B cell (primary cell): ENCODE data around the gene LRP5. TPM values are rescaled to one million over a fixed set of nuclear protein-coding genes. Genes with fewer than 3 reads are reported as not detected.

ENCODE experiments used
- ATAC-seq: fragments of 200-7000 bp; cut with Tn5 transposase; one replicate; pipeline ENCODE4 v1.10.0; 2021; ENCODE audit warnings: low read depth, mild to moderate bottlenecking, moderate number of reproducible peaks, moderate library complexity
- CTCF ChIA-PET: fragments of 350-600 bp; sonication (Branson Sonifier 250); formaldehyde crosslinking; loops from one replicate; lab custom pipeline; 2021; ENCODE audit warnings: antibody characterized with exemption, inconsistent platforms; lab: Charles Lee
- POLR2A ChIA-PET: fragments of 350-600 bp; sonication (Branson Sonifier 250); formaldehyde crosslinking; loops from one replicate; lab custom pipeline; 2021; ENCODE audit warnings: antibody characterized with exemption; lab: Charles Lee
- DNase-seq: peaks from one replicate; pipeline ENCODE4 v3.0.0; 2013
- H2AFZ ChIP-seq: 2 replicates; pipeline ENCODE4 v1.6.1; 2012; ENCODE audit warnings: mild to moderate bottlenecking, low read depth, low read length; ENCODE audit not compliant: insufficient read depth, poor library complexity, severe bottlenecking
- H3K27ac ChIP-seq, 2 donors: 1 replicate in 1 of 2; 2 replicates in 1 of 2; pipeline ENCODE4 v1.5.1; 2012 to 2013; ENCODE audit warnings: low read length in 2 of 2, mild to moderate bottlenecking in 2 of 2, moderate library complexity in 1 of 2
- H3K27me3 ChIP-seq, 4 experiments: fragments of 200-600 bp in 1 of 4; sonication (generic) in 1 of 4; replicated peaks in 1 of 4; 1 replicate in 2 of 4; 2 replicates in 2 of 4; pipeline versions ENCODE4 v1.6.1 to v1.7.0; 2013 to 2016; ENCODE audit warnings: low read length in 3 of 4, mild to moderate bottlenecking in 2 of 4, mixed read lengths in 1 of 4, moderate library complexity in 1 of 4; ENCODE audit not compliant: insufficient read depth in 4 of 4, control insufficient read depth in 3 of 4; ENCODE audit errors: control extremely low read depth in 1 of 4
- H3K36me3 ChIP-seq, 2 experiments: replicated peaks in 1 of 2; 1 replicate in 1 of 2; 2 replicates in 1 of 2; pipeline versions ENCODE4 v1.6.1 to v1.7.1; 2013; ENCODE audit warnings: low read length in 1 of 2; ENCODE audit not compliant: insufficient read depth in 2 of 2, control insufficient read depth in 1 of 2; ENCODE audit errors: control extremely low read depth in 1 of 2, extremely low read depth in 1 of 2
- H3K4me1 ChIP-seq, 2 donors: fragments of 200-600 bp in 1 of 2; sonication (generic) in 1 of 2; 1 replicate in 1 of 2; 2 replicates in 1 of 2; pipeline versions ENCODE4 v1.5.1 to v1.6.1; 2013 to 2017; ENCODE audit warnings: low read length in 2 of 2; ENCODE audit not compliant: control insufficient read depth in 2 of 2, insufficient read depth in 2 of 2
- H3K4me2 ChIP-seq: replicated peaks from 2 replicates; pipeline ENCODE3; 2012; ENCODE audit warnings: mild to moderate bottlenecking, low read depth, low read length; ENCODE audit not compliant: poor library complexity, severe bottlenecking
- H3K4me3 ChIP-seq, 5 experiments: fragments of 200-600 bp in 1 of 5; sonication (generic) in 1 of 5; 1 replicate in 3 of 5; 2 replicates in 2 of 5; pipeline versions ENCODE4 v1.5.1 to v1.7.0; 2011 to 2016; ENCODE audit warnings: low read length in 4 of 5, mild to moderate bottlenecking in 4 of 5, low read depth in 2 of 5, control low read depth in 1 of 5, moderate library complexity in 1 of 5; ENCODE audit not compliant: insufficient read depth in 1 of 5; ENCODE audit errors: control extremely low read depth in 1 of 5, extremely low read depth in 1 of 5
- H3K79me2 ChIP-seq: fragments of 200-600 bp; sonication (generic); one replicate; pipeline ENCODE4 v1.6.0; 2016; ENCODE audit warnings: low read length; ENCODE audit not compliant: control insufficient read depth, insufficient read depth
- H3K9ac ChIP-seq: fragments of 200-600 bp; sonication (generic); 2 replicates; pipeline ENCODE4 v1.6.1; 2017; ENCODE audit warnings: mild to moderate bottlenecking, low read length, moderate library complexity
- H3K9me3 ChIP-seq, 3 donors: one replicate each; pipeline versions ENCODE4 v1.6.1 to v1.7.1; 2013; ENCODE audit warnings: low read length in 2 of 3; ENCODE audit not compliant: control insufficient read depth in 2 of 3, insufficient read depth in 1 of 3; ENCODE audit errors: control extremely low read depth in 1 of 3
- H4K20me1 ChIP-seq: 2 replicates; pipeline ENCODE4 v1.6.0; 2012; ENCODE audit warnings: mild to moderate bottlenecking, low read length; ENCODE audit not compliant: insufficient read depth, control insufficient read depth, poor library complexity, severe bottlenecking
- H3K27ac Mint-ChIP-seq: one replicate; pipeline ENCODE4 v1.8.0; 2021; ENCODE audit warnings: mixed read lengths
- H3K27me3 Mint-ChIP-seq: one replicate; pipeline ENCODE4 v1.8.0; 2021; ENCODE audit warnings: mixed read lengths
- H3K4me1 Mint-ChIP-seq: one replicate; pipeline ENCODE4 v1.8.0; 2021; ENCODE audit warnings: mixed read lengths
- H3K4me3 Mint-ChIP-seq: one replicate; pipeline ENCODE4 v1.8.0; 2021; ENCODE audit warnings: mixed read lengths
- H3K9me3 Mint-ChIP-seq: one replicate; pipeline ENCODE4 v1.8.0; 2022; ENCODE audit warnings: mixed read lengths; ENCODE audit not compliant: insufficient read depth
- EZH2 ChIP-seq: IDR thresholded peaks from 2 replicates; pipeline ENCODE4 v1.6.1; 2012; ENCODE audit warnings: borderline replicate concordance, low read depth, mild to moderate bottlenecking, moderate library complexity, low read length; ENCODE audit not compliant: insufficient read depth, poor library complexity, severe bottlenecking
- WGBS: methylation state at CpG from one replicate; pipeline ENCODE4 v1.1.5; 2013; ENCODE audit warnings: missing lambda C conversion rate; ENCODE audit not compliant: insufficient coverage; 5-methylcytosine and 5-hydroxymethylcytosine counted together
- intact Hi-C: fragments of 100-400 bp; cut with micrococcal nuclease; formaldehyde crosslinking; loops from one replicate; pipeline ENCODE4 v1.10.0; 2022
- polyA plus RNA-seq: library from polyadenylated mRNA; depleted of rRNA; stranded (reverse); fragments of >200 nt; gene quantifications from 2 replicates; pipeline ENCODE4 v1.2.3, GENCODE V29; 2012
- total RNA-seq, 2 donors: library from RNA; stranded (reverse); fragments of 120-200 nt in 1 of 2; gene quantifications; 1 replicate in 1 of 2; 2 replicates in 1 of 2; pipeline versions ENCODE4 v1.2.3 to v1.2.4, GENCODE V29; 2013 to 2022
- TF ChIP-seq, protein P1 (sequence below): fragments of 200-600 bp; IDR thresholded peaks from one replicate; pipeline ENCODE4 v1.8.0; 2022; ENCODE audit warnings: antibody characterized with exemption, mild to moderate bottlenecking

LRP5 gene
- total and polyA plus RNA-seq, 2 donors (not counting 1 experiment from before 2014, with no cell fraction given): 2.4 to 13.9 TPM

DNA sequence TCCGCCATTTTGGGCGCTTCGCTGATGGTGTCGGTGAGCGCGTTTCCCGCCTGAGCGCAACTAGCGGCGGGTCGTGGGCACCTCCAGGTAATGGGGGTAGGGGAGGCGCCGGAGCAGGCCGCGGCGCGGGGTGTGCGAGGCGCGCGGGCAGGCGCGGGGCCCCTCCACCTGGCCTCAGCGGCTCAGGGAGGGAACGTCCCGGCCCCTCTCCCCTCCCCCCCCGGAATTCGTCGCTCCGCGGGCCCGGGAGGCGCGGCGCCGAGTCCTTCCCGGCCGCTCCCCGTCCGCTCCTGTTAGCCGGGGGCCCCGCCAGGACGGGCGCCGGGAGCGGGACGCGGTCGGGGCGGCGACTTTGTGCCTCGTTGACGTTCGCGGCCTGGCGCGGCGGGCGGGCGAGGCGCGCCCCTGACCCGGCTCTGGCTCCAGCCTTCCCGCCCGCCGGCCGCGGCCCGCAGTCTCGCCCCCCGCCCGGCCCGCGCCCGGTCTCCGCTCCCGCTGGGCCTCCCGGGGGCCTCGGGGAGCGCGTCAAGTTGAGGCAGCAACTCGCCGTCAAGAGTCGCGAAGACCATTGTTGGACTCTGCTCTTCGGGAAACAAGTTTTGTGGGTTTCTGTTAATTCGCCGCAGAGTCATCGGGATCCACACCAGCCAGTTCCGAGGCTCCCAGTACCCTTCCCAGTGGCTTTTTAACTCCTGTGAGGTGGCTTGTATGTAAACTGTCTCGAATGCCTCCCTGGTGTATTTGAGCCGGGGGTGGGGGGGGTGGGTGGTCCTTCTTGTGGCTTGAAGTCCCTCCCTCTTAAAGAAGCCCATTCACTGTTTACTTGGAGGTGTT, 148.6 kb downstream of the LRP5 start, which contains the start of gene PPP6R3:
Gene PPP6R3 (plus strand): TSS at position 12 of the 834 bp plus-strand sequence. CDS start 76,913 bp downstream, outside the sequence.
- Mint-ChIP-seq H3K9me3 (no peaks in the 10 kb centered on the region), H3K27ac (peak within 1 kb of the TSS; percentile 97), H3K27me3 (no peaks in the 10 kb centered on the region), H3K4me3 (peak within 1 kb of the TSS; percentile 96), H3K4me1 (peaks cover 48% of the 10 kb centered on the region)
- Histone ChIP-seq H4K20me1 (peaks cover 45% of the 10 kb centered on the region), H3K27ac (peak within 1 kb of the TSS; percentile 95 to 96), H3K4me1 (peaks cover 31 to 38% of the 10 kb centered on the region in 2 donors), H3K27me3 (no peaks in the 10 kb centered on the region), H3K79me2 (peaks cover 54% of the 10 kb centered on the region), H2AFZ (peak within 1 kb of the TSS; percentile 93), H3K4me2 (peak within 1 kb of the TSS; percentile 91), H3K36me3 (peaks cover 0 to 3% of the 10 kb centered on the region in 2 experiments), H3K4me3 (peak within 1 kb of the TSS; percentile 82 to 96 (median 90)), H3K9ac (peak within 1 kb of the TSS; percentile 95), H3K9me3 (no peaks in the 10 kb centered on the region)
- POLR2A ChIA-PET: interaction anchor here (0.6 to 1.4 kb wide), 6 partner anchors 161 to 588 kb away, joined by 3 to 7 read pairs (median 4); partner anchors contain the start of genes C11orf24 and TPCN2
- DNase-seq: no peak
- no peak for TF ChIP-seq EZH2
- peak; percentile 22 for ATAC-seq
- under 1% methylated on average over 87 of the region's 92 CpGs for WGBS
- intact Hi-C loops: loop anchor here (1.0 to 10.0 kb wide), 6 partner anchors 79 to 584 kb away; partner anchors contain the start of genes CHKA, NDUFS8, TCIRG1 and TPCN2
- CTCF ChIA-PET: no interaction called here

DNA sequence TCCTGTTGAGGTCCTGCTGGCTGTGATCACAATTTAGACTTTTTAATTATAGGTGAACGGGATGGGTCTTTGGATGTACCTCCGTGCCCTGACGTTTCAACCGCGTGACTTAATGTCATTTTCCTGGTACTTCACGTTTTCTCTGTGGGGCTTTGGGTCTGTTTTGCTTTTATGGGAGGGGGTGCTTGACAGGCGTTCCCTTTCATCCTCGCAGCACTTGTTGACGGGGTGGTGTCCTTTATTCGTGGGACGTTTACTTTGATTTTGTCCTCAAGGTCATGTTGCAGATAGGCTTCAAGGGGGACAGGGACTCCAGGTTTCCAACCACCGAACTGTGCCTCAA, 149.2 kb downstream of the LRP5 start:
- Histone ChIP-seq H2AFZ (peak overlapping the region; percentile 93), H3K27ac (peak overlapping the region in 1 of 2 donors; percentile 95), H3K4me3 (peak overlapping the region; percentile 79 to 96 (median 90)), H3K4me2 (peak overlapping the region; percentile 91), H4K20me1 (peaks cover 51% of the 10 kb centered on the region), H3K9ac (peak overlapping the region; percentile 95), H3K36me3 (peaks cover 0 to 3% of the 10 kb centered on the region in 2 experiments), H3K27me3 (no peaks in the 10 kb centered on the region), H3K9me3 (no peaks in the 10 kb centered on the region), H3K79me2 (peaks cover 60% of the 10 kb centered on the region), H3K4me1 (peaks cover 31 to 39% of the 10 kb centered on the region in 2 donors)
- peak overlapping the region; percentile 94 for H3K4me3 Mint-ChIP-seq
- H3K9me3 Mint-ChIP-seq: no peaks in the 10 kb centered on the region
- peak overlapping the region; percentile 71 for H3K27ac Mint-ChIP-seq
- no peak for TF ChIP-seq EZH2
- TF ChIP-seq, protein P1, sequence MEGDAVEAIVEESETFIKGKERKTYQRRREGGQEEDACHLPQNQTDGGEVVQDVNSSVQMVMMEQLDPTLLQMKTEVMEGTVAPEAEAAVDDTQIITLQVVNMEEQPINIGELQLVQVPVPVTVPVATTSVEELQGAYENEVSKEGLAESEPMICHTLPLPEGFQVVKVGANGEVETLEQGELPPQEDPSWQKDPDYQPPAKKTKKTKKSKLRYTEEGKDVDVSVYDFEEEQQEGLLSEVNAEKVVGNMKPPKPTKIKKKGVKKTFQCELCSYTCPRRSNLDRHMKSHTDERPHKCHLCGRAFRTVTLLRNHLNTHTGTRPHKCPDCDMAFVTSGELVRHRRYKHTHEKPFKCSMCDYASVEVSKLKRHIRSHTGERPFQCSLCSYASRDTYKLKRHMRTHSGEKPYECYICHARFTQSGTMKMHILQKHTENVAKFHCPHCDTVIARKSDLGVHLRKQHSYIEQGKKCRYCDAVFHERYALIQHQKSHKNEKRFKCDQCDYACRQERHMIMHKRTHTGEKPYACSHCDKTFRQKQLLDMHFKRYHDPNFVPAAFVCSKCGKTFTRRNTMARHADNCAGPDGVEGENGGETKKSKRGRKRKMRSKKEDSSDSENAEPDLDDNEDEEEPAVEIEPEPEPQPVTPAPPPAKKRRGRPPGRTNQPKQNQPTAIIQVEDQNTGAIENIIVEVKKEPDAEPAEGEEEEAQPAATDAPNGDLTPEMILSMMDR: no peak
- DNase-seq (no peak), ATAC-seq (no peak)
- ChIA-PET POLR2A (no interaction called here), CTCF (no interaction called here)
- WGBS: 2% methylated on average over 12 of the region's 12 CpGs
- no peaks in the 10 kb centered on the region for H3K27me3 Mint-ChIP-seq
- intact Hi-C loops: loop anchor here (2.0 to 10.0 kb wide), 4 partner anchors 79 to 583 kb away; partner anchors contain the start of genes CHKA, NDUFS8, TCIRG1 and TPCN2
- H3K4me1 Mint-ChIP-seq: peaks cover 51% of the 10 kb centered on the region
